Uterus (tissue), 2 donors: ENCODE results near the gene LUM.

Experiments used
- CTCF ChIP-seq, 4 experiments: fragments of 200-600 bp in 2 of 4; fragments of 450-650 bp in 2 of 4; sonication (generic) in 2 of 4; IDR thresholded peaks; one replicate each; pipeline ENCODE4 v1.5.1; 2016 to 2019; ENCODE audit warnings: antibody characterized with exemption in 4 of 4, mild to moderate bottlenecking in 2 of 4, moderate library complexity in 1 of 4
- POLR2A ChIP-seq, 2 donors: fragments of 450-650 bp; IDR thresholded peaks; one replicate each; pipeline ENCODE4 v1.6.1; 2016; ENCODE audit warnings: antibody characterized with exemption in 2 of 2, mild to moderate bottlenecking in 1 of 2, moderate library complexity in 1 of 2

GRCh38 chr12:91108196-91108755, 3.0 kb downstream of the LUM start:
- TF ChIP-seq CTCF (IDR thresholded peaks at IDR 0.05): no peak
- TF ChIP-seq POLR2A (IDR thresholded peaks at IDR 0.05): no peak
